MM.1S (cell line): ENCODE data around the gene RGS4.

Experiments
- EZH2 ChIP-seq: fragments of 300-600 bp; sonication (generic); optimal IDR thresholded peaks from 2 replicates; pipeline ENCODE3; 2017; ENCODE audit warnings: low read depth, mild to moderate bottlenecking, antibody characterized with exemption, low read length, mixed read lengths
- EZH2phosphoT487 ChIP-seq: fragments of 300-600 bp; sonication (generic); IDR thresholded peaks from 2 replicates; pipeline ENCODE4 v1.6.1; 2018; ENCODE audit warnings: antibody characterized with exemption, low read length
- TF ChIP-seq, protein P1 (sequence below): fragments of 300-600 bp; sonication (generic); IDR thresholded peaks from 2 replicates; pipeline ENCODE4 v1.5.1; 2016; ENCODE audit warnings: antibody characterized with exemption, low read length, mixed read lengths

- TF ChIP-seq, protein P1, sequence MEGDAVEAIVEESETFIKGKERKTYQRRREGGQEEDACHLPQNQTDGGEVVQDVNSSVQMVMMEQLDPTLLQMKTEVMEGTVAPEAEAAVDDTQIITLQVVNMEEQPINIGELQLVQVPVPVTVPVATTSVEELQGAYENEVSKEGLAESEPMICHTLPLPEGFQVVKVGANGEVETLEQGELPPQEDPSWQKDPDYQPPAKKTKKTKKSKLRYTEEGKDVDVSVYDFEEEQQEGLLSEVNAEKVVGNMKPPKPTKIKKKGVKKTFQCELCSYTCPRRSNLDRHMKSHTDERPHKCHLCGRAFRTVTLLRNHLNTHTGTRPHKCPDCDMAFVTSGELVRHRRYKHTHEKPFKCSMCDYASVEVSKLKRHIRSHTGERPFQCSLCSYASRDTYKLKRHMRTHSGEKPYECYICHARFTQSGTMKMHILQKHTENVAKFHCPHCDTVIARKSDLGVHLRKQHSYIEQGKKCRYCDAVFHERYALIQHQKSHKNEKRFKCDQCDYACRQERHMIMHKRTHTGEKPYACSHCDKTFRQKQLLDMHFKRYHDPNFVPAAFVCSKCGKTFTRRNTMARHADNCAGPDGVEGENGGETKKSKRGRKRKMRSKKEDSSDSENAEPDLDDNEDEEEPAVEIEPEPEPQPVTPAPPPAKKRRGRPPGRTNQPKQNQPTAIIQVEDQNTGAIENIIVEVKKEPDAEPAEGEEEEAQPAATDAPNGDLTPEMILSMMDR = no peak
- TF ChIP-seq EZH2 = no peak
- TF ChIP-seq EZH2phosphoT487 = no peak
Measured at GRCh38 chr1:163055005-163055404, 14.2 kb upstream of the RGS4 start.
